ENCODE measurements around the gene CENPE.
A peak's percentile ranks its signal among the peaks of the same experiment; 100 is the strongest.
"Not testable (repeated sequence)": the region's sequence is repeated elsewhere in the genome, so short reads cannot be mapped to it uniquely, and the experiment has no call there.

CENPE gene, protein sequence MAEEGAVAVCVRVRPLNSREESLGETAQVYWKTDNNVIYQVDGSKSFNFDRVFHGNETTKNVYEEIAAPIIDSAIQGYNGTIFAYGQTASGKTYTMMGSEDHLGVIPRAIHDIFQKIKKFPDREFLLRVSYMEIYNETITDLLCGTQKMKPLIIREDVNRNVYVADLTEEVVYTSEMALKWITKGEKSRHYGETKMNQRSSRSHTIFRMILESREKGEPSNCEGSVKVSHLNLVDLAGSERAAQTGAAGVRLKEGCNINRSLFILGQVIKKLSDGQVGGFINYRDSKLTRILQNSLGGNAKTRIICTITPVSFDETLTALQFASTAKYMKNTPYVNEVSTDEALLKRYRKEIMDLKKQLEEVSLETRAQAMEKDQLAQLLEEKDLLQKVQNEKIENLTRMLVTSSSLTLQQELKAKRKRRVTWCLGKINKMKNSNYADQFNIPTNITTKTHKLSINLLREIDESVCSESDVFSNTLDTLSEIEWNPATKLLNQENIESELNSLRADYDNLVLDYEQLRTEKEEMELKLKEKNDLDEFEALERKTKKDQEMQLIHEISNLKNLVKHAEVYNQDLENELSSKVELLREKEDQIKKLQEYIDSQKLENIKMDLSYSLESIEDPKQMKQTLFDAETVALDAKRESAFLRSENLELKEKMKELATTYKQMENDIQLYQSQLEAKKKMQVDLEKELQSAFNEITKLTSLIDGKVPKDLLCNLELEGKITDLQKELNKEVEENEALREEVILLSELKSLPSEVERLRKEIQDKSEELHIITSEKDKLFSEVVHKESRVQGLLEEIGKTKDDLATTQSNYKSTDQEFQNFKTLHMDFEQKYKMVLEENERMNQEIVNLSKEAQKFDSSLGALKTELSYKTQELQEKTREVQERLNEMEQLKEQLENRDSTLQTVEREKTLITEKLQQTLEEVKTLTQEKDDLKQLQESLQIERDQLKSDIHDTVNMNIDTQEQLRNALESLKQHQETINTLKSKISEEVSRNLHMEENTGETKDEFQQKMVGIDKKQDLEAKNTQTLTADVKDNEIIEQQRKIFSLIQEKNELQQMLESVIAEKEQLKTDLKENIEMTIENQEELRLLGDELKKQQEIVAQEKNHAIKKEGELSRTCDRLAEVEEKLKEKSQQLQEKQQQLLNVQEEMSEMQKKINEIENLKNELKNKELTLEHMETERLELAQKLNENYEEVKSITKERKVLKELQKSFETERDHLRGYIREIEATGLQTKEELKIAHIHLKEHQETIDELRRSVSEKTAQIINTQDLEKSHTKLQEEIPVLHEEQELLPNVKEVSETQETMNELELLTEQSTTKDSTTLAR (N-terminal part only)

GRCh38 chr4:103198111-103198765 is at the start of gene CENPE:
TSS of gene CENPE (minus strand) at chr4:103198343. CDS start at chr4:103198319, 24 bp downstream.
- in situ Hi-C loops (cut with HindIII; ENCODE audit: low pct_ligation_motif_present, low sequenced_read_pairs): no loop called here
- peak within 1 kb of the TSS; percentile 79 for H3K27ac ChIP-seq
- no peaks in the 10 kb centered on the region for H3K27me3 ChIP-seq (replicated peaks)
- peak; percentile 85 for DNase-seq
- no peaks in the 10 kb centered on the region for H3K36me3 ChIP-seq (replicated peaks)
- H3K4me3 ChIP-seq (ENCODE audit: low read depth, low read length): peak within 1 kb of the TSS; percentile 75
- TF ChIP-seq, protein P1, sequence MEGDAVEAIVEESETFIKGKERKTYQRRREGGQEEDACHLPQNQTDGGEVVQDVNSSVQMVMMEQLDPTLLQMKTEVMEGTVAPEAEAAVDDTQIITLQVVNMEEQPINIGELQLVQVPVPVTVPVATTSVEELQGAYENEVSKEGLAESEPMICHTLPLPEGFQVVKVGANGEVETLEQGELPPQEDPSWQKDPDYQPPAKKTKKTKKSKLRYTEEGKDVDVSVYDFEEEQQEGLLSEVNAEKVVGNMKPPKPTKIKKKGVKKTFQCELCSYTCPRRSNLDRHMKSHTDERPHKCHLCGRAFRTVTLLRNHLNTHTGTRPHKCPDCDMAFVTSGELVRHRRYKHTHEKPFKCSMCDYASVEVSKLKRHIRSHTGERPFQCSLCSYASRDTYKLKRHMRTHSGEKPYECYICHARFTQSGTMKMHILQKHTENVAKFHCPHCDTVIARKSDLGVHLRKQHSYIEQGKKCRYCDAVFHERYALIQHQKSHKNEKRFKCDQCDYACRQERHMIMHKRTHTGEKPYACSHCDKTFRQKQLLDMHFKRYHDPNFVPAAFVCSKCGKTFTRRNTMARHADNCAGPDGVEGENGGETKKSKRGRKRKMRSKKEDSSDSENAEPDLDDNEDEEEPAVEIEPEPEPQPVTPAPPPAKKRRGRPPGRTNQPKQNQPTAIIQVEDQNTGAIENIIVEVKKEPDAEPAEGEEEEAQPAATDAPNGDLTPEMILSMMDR (IDR thresholded peaks at IDR 0.05; ENCODE audit: low read depth, low read length, missing control alignments): no peak

DNA sequence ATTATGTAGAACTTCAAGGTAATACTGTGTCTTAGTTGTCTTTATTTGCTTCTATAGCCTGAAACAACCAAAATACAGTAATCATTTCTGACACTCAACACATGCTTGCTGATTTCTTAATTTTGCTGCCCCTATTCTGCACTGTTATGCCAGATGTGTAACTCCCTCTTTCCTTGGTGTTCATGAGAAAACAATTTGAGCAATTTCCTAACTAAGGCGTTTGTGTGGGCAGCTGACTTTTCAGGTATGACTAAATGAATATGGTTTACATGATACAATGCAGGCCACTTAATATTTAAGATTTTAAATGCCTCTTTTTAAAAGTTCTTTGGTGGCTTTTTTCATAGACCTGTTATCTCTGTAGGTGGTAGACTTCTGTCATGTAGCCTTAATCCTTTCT is 46.1 kb upstream of the CENPE start:
- no peak for DNase-seq
- TF ChIP-seq, protein P1 (IDR thresholded peaks at IDR 0.05; ENCODE audit: low read depth, low read length, missing control alignments): no peak

GRCh38 chr4:103230938-103231337 is 32.8 kb upstream of the CENPE start:
- H3K27me3 ChIP-seq (replicated peaks); H3K27ac ChIP-seq; in situ Hi-C loops (cut with HindIII; ENCODE audit: low pct_ligation_motif_present, low sequenced_read_pairs); H3K4me3 ChIP-seq (ENCODE audit: low read depth, low read length); H3K36me3 ChIP-seq (replicated peaks); DNase-seq: not testable (repeated sequence)

More for the DNA sequence above, 46.1 kb upstream of the CENPE start:
- no peak overlapping the region for H3K4me3 ChIP-seq (ENCODE audit: low read depth, low read length)
- H3K27ac ChIP-seq: no peak overlapping the region
- no peaks in the 10 kb centered on the region for H3K36me3 ChIP-seq (replicated peaks)
- in situ Hi-C loops (cut with HindIII; ENCODE audit: low pct_ligation_motif_present, low sequenced_read_pairs): no loop called here
- H3K27me3 ChIP-seq (replicated peaks): no peaks in the 10 kb centered on the region

- DNase-seq; H3K36me3 ChIP-seq (replicated peaks); H3K27me3 ChIP-seq (replicated peaks); H3K4me3 ChIP-seq (ENCODE audit: low read depth, low read length); H3K27ac ChIP-seq; in situ Hi-C loops (cut with HindIII; ENCODE audit: low pct_ligation_motif_present, low sequenced_read_pairs): not testable (repeated sequence)
Measured at GRCh38 chr4:103223556-103223955, 25.4 kb upstream of the CENPE start.

DNA sequence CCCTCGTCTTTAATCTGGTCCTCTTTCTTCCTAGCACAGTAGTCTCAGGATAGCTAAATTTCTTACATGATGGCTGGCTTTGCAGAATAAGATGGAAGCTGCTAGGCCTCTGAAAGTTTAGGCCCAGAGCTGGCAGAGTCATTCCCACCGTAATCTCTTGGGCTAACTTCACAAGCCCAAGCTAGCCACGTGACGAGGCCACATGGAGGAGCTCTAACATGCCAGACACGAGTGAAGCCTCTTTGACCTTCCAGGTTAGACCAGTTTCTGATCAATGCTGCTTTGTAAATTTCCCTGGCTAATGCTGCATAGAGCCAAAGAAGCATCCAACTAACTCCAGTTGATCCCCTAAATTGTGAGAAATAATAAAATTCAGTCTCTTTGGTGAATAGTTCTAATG is 9.5 kb upstream of the CENPE start:
- Histone ChIP-seq H3K36me3 (replicated peaks) (no peaks in the 10 kb centered on the region), H3K27ac (no peak overlapping the region), H3K4me3 (ENCODE audit: low read depth, low read length) (no peak overlapping the region), H3K27me3 (replicated peaks) (no peaks in the 10 kb centered on the region)
- no peak for DNase-seq
- TF ChIP-seq, protein P1 (IDR thresholded peaks at IDR 0.05; ENCODE audit: low read depth, low read length, missing control alignments): peak; percentile 19
- in situ Hi-C loops (cut with HindIII; ENCODE audit: low pct_ligation_motif_present, low sequenced_read_pairs): no loop called here

GRCh38 chr4:103204111-103204510 is 6.0 kb upstream of the CENPE start:
- H3K36me3 ChIP-seq (replicated peaks): no peaks in the 10 kb centered on the region
- no peak for DNase-seq
- in situ Hi-C loops (cut with HindIII; ENCODE audit: low pct_ligation_motif_present, low sequenced_read_pairs): no loop called here
- no peaks in the 10 kb centered on the region for H3K27me3 ChIP-seq (replicated peaks)
- H3K27ac ChIP-seq: no peak overlapping the region
- TF ChIP-seq, protein P1 (IDR thresholded peaks at IDR 0.05; ENCODE audit: low read depth, low read length, missing control alignments): peak; percentile 37
- no peak overlapping the region for H3K4me3 ChIP-seq (ENCODE audit: low read depth, low read length)
